ENCODE results near the gene AMIGO2. TPM values are rescaled to one million over a fixed set of nuclear protein-coding genes. Genes with fewer than 3 reads are reported as not detected.

The AMIGO2 gene
- total RNA-seq, 1 donor from 2014 or later, result 8.5 TPM

DNA sequence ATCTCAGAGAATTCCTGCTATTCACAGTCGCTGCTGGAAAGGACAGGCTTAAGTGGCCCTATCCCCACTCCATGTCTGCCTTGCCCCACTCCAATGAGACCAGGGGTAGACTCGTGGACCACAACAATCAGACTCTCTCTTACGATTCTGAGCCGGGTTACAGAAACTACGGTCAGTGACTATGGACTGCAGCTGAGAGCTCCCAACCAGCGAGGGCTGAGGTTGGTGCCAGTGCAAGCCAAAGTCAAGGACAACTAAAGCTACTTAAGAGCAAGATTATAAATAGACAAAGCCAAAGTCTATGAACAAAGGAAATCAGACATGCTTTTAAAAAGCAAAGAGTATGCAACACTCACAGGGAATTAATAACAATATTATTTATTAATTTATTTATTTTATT is 18.3 kb upstream of the AMIGO2 start:
- H3K4me3 Mint-ChIP-seq, result no peak overlapping the region
- no peaks in the 10 kb centered on the region for H3K36me3 Mint-ChIP-seq
- no peaks in the 10 kb centered on the region for H3K4me1 Mint-ChIP-seq
- H3K27me3 Mint-ChIP-seq (ENCODE audit: low read depth), result no peaks in the 10 kb centered on the region
- no peaks in the 10 kb centered on the region for H3K9me3 Mint-ChIP-seq
- TF ChIP-seq CTCF (IDR thresholded peaks at IDR 0.05; ENCODE audit: unreplicated experiment), result no peak
- no peak for DNase-seq (ENCODE audit: low spot score in 2 of 2, unreplicated experiment in 2 of 2)
- H3K27ac Mint-ChIP-seq, result no peak overlapping the region

DNA sequence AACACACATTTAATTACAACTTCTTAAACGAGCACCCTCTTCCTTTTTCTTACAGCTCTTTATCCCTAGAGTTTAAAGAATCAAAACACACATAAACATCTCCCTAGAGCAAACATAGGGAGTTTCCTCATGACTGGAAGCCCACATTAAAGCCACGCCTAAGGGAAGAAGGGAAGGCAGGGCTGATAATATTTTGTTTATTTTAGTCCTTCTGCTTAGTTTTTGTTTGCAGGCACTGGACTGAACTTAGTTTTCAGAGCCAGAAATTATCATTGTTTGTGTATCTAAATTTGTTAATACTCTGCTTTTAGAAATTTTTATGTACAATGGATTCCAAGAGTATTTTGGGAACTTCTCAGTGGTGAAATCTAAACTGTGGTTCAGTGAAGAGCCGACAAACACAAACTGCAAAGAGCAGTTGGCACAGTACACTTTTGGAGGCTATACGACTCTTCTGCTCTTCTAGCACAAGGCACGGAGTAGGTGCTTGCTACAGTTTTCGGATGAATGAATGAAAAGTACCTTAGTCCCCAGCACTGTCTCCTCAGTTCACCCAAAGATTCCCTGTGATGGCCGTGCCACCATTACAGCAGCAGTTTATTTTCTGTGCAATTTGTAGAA is 17.6 kb upstream of the AMIGO2 start:
- Mint-ChIP-seq H3K36me3 (no peaks in the 10 kb centered on the region), H3K27me3 (ENCODE audit: low read depth) (no peaks in the 10 kb centered on the region), H3K4me1 (no peaks in the 10 kb centered on the region), H3K4me3 (no peak overlapping the region), H3K9me3 (no peaks in the 10 kb centered on the region), H3K27ac (no peak overlapping the region)
- no peak for TF ChIP-seq CTCF (IDR thresholded peaks at IDR 0.05; ENCODE audit: unreplicated experiment)
- no peak for DNase-seq (ENCODE audit: low spot score in 2 of 2, unreplicated experiment in 2 of 2)

DNA sequence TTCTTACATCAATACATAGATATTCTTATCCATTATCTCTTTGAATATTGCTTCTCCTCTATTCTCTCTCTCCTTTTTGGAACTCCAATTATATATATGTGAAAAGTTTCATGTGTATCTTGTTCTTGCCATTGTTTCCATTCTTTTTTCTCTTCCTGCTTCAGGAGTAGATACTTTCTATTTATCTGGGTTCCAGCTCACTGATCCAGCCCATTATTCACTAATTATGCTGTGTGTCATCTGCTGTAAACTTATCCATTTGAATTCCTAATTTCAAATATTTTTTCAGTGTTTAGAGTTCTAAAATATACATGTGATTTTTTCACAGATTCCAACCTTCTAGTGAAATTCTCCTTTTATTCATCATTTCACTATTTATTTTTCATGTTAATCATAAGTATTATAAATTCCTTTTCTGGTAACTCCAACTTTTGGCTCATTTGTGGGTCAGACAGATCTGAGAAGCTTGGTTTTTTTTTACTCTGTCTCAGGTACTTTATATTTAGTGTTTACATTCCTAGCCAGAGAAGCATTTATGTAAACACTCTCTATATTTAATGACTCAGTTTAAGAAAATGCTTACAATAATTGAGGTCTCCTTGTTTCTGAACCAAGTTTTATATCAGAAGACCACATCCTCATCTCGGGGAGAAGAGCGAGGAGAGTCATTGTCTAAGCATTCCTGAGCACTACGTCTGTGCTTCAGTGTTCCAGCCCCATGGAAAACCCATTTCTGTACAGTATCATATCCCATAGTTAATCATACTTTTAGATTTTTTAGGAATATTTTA is 15.9 kb upstream of the AMIGO2 start:
- no peak overlapping the region for H3K27ac Mint-ChIP-seq
- peaks cover 7% of the 10 kb centered on the region for H3K9me3 Mint-ChIP-seq
- no peak overlapping the region for H3K4me3 Mint-ChIP-seq
- H3K36me3 Mint-ChIP-seq, result no peaks in the 10 kb centered on the region
- no peaks in the 10 kb centered on the region for H3K27me3 Mint-ChIP-seq (ENCODE audit: low read depth)
- no peaks in the 10 kb centered on the region for H3K4me1 Mint-ChIP-seq
- TF ChIP-seq CTCF (IDR thresholded peaks at IDR 0.05; ENCODE audit: unreplicated experiment), result no peak
- no peak for DNase-seq (ENCODE audit: low spot score in 2 of 2, unreplicated experiment in 2 of 2)

DNA sequence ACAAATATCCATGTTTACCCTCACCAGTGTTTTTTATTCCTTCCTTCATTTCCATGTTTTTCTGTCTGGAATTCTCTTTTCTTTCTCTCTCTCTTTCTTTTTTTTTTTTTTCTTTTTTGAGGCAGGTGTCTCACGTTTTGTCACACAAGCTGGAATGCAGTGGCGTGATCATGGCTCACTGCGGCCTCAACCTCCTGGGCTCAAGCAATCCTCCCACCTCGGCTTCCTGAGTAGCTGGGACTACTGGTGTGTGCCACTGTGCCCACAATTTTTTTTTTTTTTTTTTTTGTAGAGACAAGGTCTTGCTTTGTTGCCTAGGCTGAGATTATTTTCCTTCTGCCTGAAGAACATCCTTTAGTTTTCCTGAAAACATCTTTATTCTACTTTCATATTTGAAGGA is 15.0 kb upstream of the AMIGO2 start:
- Mint-ChIP-seq H3K9me3 (peaks cover 14% of the 10 kb centered on the region), H3K27me3 (ENCODE audit: low read depth) (no peaks in the 10 kb centered on the region), H3K36me3 (no peaks in the 10 kb centered on the region), H3K4me1 (no peaks in the 10 kb centered on the region), H3K27ac (no peak overlapping the region), H3K4me3 (no peak overlapping the region)
- no peak for TF ChIP-seq CTCF (IDR thresholded peaks at IDR 0.05; ENCODE audit: unreplicated experiment)
- no peak for DNase-seq (ENCODE audit: low spot score in 2 of 2, unreplicated experiment in 2 of 2)

DNA sequence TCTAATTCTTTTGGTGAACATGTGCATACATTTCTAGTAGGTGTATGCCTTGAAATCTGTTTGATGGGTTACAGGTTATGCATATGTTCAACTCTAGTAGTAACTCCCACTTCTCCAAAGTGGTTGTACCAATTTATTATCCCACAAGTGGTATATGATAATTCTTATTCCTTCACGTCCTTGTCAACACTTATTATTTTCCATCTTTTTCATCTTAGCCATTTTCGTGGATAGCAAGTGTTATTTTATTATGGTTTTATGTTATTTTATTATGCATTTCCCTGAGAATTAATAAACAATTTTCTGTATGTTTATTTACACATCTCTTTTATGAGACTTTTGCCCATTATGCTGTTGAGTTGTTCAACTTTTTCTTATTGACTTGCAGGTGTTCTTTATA is 11.2 kb upstream of the AMIGO2 start:
- TF ChIP-seq CTCF (IDR thresholded peaks at IDR 0.05; ENCODE audit: unreplicated experiment), result no peak
- H3K36me3 Mint-ChIP-seq, result no peaks in the 10 kb centered on the region
- no peaks in the 10 kb centered on the region for H3K27me3 Mint-ChIP-seq (ENCODE audit: low read depth)
- H3K4me1 Mint-ChIP-seq, result peaks cover 27% of the 10 kb centered on the region
- no peak overlapping the region for H3K27ac Mint-ChIP-seq
- peaks cover 14% of the 10 kb centered on the region for H3K9me3 Mint-ChIP-seq
- no peak for DNase-seq (ENCODE audit: low spot score in 2 of 2, unreplicated experiment in 2 of 2)
- H3K4me3 Mint-ChIP-seq, result no peak overlapping the region

Measured in mesothelial cell of epicardium (in vitro differentiated cells).